ENCODE results near the gene ALPK3. TPM values are rescaled to one million over a fixed set of nuclear protein-coding genes. Genes with fewer than 3 reads are reported as not detected.

Gene ALPK3
- total RNA-seq, 1 experiment from 2014 or later = 0.07 TPM

GRCh38 chr15:84829428-84829827 lies 12.3 kb downstream of the ALPK3 start:
- H3K27ac Mint-ChIP-seq (ENCODE audit: low read depth, unreplicated experiment) = no peak overlapping the region
- no peak overlapping the region for H3K4me3 Mint-ChIP-seq (ENCODE audit: unreplicated experiment)
- DNase-seq (ENCODE audit: unreplicated experiment) = no peak
- BruUV-seq (replicated peaks) = no TSS peak
- peaks cover 13% of the 10 kb centered on the region for H3K27me3 Mint-ChIP-seq (ENCODE audit: insufficient read depth, unreplicated experiment)
- intact Hi-C loops (cut with micrococcal nuclease) = no loop called here
- ChIA-PET CTCF (interaction anchor here (0.6 kb wide), 1 partner anchor 193 kb away, joined by 3 read pairs; no protein-coding TSS in a partner anchor), POLR2A (no interaction called here)
- H3K4me1 Mint-ChIP-seq (ENCODE audit: insufficient read depth, unreplicated experiment) = no peaks in the 10 kb centered on the region
- H3K9me3 Mint-ChIP-seq (ENCODE audit: unreplicated experiment) = no peaks in the 10 kb centered on the region
- H3K36me3 Mint-ChIP-seq (ENCODE audit: insufficient read depth, unreplicated experiment) = no peaks in the 10 kb centered on the region
- no peak for TF ChIP-seq CTCF (IDR thresholded peaks at IDR 0.05; ENCODE audit: unreplicated experiment)

- Mint-ChIP-seq H3K9me3 (ENCODE audit: unreplicated experiment) (no peaks in the 10 kb centered on the region), H3K36me3 (ENCODE audit: insufficient read depth, unreplicated experiment) (no peaks in the 10 kb centered on the region), H3K27ac (ENCODE audit: low read depth, unreplicated experiment) (no peak overlapping the region), H3K4me1 (ENCODE audit: insufficient read depth, unreplicated experiment) (no peaks in the 10 kb centered on the region), H3K4me3 (ENCODE audit: unreplicated experiment) (no peak overlapping the region), H3K27me3 (ENCODE audit: insufficient read depth, unreplicated experiment) (peaks cover 13% of the 10 kb centered on the region)
- POLR2A ChIA-PET = no interaction called here
- CTCF ChIA-PET = no interaction called here
- no peak for TF ChIP-seq CTCF (IDR thresholded peaks at IDR 0.05; ENCODE audit: unreplicated experiment)
- BruUV-seq (replicated peaks) = no TSS peak
- no peak for DNase-seq (ENCODE audit: unreplicated experiment)
- intact Hi-C loops (cut with micrococcal nuclease) = no loop called here
These were observed 12.9 kb downstream of the ALPK3 start for GRCh38 chr15:84830036-84830435.

- no peak overlapping the region for H3K27ac Mint-ChIP-seq (ENCODE audit: low read depth, unreplicated experiment)
- no peak overlapping the region for H3K4me3 Mint-ChIP-seq (ENCODE audit: unreplicated experiment)
- H3K36me3 Mint-ChIP-seq (ENCODE audit: insufficient read depth, unreplicated experiment) = no peaks in the 10 kb centered on the region
- no peak for TF ChIP-seq CTCF (IDR thresholded peaks at IDR 0.05; ENCODE audit: unreplicated experiment)
- peaks cover 13% of the 10 kb centered on the region for H3K27me3 Mint-ChIP-seq (ENCODE audit: insufficient read depth, unreplicated experiment)
- ChIA-PET CTCF (interaction anchor here (0.8 to 0.9 kb wide), 2 partner anchors 16 to 97 kb away, joined by 4 read pairs; no protein-coding TSS in a partner anchor), POLR2A (interaction anchor here (0.8 kb wide), 1 partner anchor 31 kb away, joined by 3 read pairs; no protein-coding TSS in a partner anchor)
- BruUV-seq (replicated peaks) = no TSS peak
- no peaks in the 10 kb centered on the region for H3K4me1 Mint-ChIP-seq (ENCODE audit: insufficient read depth, unreplicated experiment)
- intact Hi-C loops (cut with micrococcal nuclease) = no loop called here
- no peaks in the 10 kb centered on the region for H3K9me3 Mint-ChIP-seq (ENCODE audit: unreplicated experiment)
- DNase-seq (ENCODE audit: unreplicated experiment) = no peak
These were observed 13.9 kb downstream of the ALPK3 start for GRCh38 chr15:84831028-84831427.

- no peak for TF ChIP-seq CTCF (IDR thresholded peaks at IDR 0.05; ENCODE audit: unreplicated experiment)
- CTCF ChIA-PET = interaction anchor here (0.9 kb wide), 1 partner anchor 15 kb away, joined by 4 read pairs; no protein-coding TSS in a partner anchor
- Mint-ChIP-seq H3K36me3 (ENCODE audit: insufficient read depth, unreplicated experiment) (no peaks in the 10 kb centered on the region), H3K4me3 (ENCODE audit: unreplicated experiment) (no peak overlapping the region), H3K27ac (ENCODE audit: low read depth, unreplicated experiment) (no peak overlapping the region), H3K27me3 (ENCODE audit: insufficient read depth, unreplicated experiment) (peaks cover 18% of the 10 kb centered on the region), H3K9me3 (ENCODE audit: unreplicated experiment) (no peaks in the 10 kb centered on the region), H3K4me1 (ENCODE audit: insufficient read depth, unreplicated experiment) (no peaks in the 10 kb centered on the region)
- DNase-seq (ENCODE audit: unreplicated experiment) = no peak
- POLR2A ChIA-PET = interaction anchor here (0.6 to 0.8 kb wide), 3 partner anchors 30 to 1912 kb away, joined by 3 read pairs; no protein-coding TSS in a partner anchor
- intact Hi-C loops (cut with micrococcal nuclease) = no loop called here
- no TSS peak for BruUV-seq (replicated peaks)
These were observed 14.5 kb downstream of the ALPK3 start for GRCh38 chr15:84831613-84832012.
